Measurements from ENCODE around the gene NHERF2.
A peak's percentile ranks its signal among the peaks of the same experiment; 100 is the strongest.
"Not testable (repeated sequence)": the region's sequence is repeated elsewhere in the genome, so short reads cannot be mapped to it uniquely, and the experiment has no call there.

The NHERF2 gene

DNA sequence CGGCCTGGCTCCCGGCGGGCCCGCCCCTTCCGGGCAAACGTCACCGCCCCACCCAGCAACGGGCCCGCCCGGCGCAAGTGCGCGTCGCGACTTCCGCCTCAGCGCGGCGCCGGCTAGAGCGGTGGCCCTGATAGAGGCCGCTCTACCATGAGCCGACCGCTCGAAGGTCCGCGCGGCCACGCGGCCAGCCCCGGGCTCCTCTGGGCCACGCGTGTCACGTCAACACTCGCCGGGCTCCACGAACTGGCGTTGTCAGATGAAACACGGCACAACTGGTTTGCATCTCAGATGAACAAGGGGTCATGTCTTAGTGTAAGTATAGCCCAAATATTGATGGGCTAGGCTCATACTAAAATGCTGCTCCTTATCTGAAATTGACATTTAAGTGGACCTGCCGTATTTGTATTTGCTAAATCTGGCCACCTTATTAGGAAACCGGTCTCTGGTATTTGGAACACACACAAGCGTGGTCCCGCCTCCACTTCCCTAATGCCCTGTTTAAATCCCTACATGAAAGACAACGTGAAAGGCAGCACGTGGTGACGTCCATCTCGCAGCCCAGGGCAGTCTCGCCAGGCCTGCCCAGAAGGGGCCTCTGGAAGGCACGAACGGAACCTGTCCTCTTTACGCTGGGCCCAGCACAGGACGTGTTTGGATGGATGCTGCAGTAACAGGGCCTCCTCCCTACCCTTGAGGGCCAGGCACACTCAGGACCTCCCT is 16.8 kb upstream of the NHERF2 start, which contains the start of gene ZNF598:
Gene ZNF598, minus strand, starts transcription at position 31 of the 720 bp plus-strand sequence.
- DNase-seq (ENCODE audit: low read depth, low spot score) = peak; percentile 86
- in situ Hi-C loops (cut with HindIII; ENCODE audit: low sequenced_read_pairs) = no loop called here
- TF ChIP-seq, protein P1, sequence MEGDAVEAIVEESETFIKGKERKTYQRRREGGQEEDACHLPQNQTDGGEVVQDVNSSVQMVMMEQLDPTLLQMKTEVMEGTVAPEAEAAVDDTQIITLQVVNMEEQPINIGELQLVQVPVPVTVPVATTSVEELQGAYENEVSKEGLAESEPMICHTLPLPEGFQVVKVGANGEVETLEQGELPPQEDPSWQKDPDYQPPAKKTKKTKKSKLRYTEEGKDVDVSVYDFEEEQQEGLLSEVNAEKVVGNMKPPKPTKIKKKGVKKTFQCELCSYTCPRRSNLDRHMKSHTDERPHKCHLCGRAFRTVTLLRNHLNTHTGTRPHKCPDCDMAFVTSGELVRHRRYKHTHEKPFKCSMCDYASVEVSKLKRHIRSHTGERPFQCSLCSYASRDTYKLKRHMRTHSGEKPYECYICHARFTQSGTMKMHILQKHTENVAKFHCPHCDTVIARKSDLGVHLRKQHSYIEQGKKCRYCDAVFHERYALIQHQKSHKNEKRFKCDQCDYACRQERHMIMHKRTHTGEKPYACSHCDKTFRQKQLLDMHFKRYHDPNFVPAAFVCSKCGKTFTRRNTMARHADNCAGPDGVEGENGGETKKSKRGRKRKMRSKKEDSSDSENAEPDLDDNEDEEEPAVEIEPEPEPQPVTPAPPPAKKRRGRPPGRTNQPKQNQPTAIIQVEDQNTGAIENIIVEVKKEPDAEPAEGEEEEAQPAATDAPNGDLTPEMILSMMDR (IDR thresholded peaks at IDR 0.05; ENCODE audit: low read depth, low read length) = no peak
- H3K4me3 ChIP-seq (ENCODE audit: low read depth, low read length) = peak within 1 kb of the TSS; percentile 76

DNA sequence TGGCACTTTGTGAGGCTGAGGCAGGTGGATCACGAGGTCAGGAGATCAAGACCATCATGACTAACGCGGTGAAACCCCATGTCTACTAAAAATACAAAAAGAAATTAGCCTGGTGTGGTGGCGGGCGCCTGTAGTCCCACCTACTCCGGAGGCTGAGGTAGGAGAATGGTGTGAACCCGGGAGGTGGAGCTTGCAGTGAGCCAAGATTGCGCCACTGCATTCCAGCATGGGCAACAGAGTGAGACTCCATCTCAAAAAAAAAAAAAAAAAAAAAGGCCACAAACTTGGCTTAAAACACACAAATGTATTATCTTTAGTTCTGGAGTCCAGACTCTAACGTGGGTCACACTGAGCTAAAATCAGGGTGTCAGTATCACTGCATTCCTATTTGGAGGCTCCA is 15.0 kb upstream of the NHERF2 start:
- H3K4me3 ChIP-seq (ENCODE audit: low read depth, low read length); in situ Hi-C loops (cut with HindIII; ENCODE audit: low sequenced_read_pairs); DNase-seq (ENCODE audit: low read depth, low spot score): not testable (repeated sequence)

DNA sequence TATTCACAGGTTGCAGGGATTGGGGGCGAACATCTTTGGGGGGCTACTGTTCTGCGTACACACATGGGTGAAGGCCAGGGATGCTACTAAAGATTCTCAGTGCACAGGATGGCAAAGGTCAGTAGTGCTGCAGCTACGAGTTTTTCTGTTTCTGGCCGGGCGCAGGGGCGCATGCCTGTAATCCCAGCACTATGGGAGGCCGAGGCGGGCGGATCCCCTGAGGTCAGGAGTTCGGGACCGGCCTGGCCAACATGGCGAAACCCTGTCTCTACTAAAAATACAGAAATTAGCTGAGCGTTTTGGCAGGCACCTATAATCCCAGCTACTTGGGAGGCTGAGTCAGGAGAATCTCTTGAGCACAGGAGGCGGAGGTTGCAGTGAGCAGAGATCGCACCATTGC is 13.2 kb upstream of the NHERF2 start:
- in situ Hi-C loops (cut with HindIII; ENCODE audit: low sequenced_read_pairs) = no loop called here
- TF ChIP-seq, protein P1 (IDR thresholded peaks at IDR 0.05; ENCODE audit: low read depth, low read length) = no peak
- H3K4me3 ChIP-seq (ENCODE audit: low read depth, low read length) = no peak overlapping the region
- no peak for DNase-seq (ENCODE audit: low read depth, low spot score)

DNA sequence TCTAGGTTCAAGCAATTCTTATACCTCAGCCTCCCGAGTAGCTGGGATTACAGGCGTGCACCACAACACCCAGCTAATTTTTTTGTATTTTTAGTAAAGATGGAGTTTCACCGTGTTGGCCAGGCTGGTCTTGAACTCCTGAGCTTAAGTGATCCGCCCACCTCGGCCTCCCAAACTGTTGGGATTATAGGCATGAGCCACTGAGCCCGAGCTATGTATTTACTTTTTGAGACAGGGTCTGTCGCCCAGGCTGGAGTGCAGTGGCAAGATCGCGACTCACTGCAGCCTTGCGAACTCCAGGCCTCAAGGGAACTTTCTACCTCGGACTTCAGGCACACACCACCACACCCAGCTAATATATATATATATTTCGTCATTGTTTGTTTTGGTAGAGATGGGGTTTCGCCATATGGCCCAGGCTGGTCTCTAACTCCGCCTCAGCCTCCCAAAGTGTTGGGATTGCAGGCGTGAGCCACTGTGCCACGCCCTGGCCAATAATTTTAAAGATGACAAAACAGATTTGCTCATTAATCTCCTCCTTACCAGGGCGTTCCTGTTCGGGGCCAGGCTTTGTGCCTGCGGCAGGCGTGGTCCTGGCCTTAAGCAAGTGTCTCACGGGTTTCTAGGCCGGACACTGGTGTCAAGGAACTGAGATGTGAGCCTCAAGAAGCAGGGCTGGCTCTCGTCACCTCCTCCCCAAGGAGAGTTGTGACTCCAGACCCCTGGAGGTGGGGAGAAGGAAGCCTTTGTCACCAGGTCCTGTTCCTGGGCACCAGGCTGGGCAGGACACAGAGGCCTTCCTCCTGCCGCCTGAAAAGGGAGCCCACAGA is 11.4 kb upstream of the NHERF2 start:
- H3K4me3 ChIP-seq (ENCODE audit: low read depth, low read length) = no peak overlapping the region
- in situ Hi-C loops (cut with HindIII; ENCODE audit: low sequenced_read_pairs) = no loop called here
- TF ChIP-seq, protein P1 (IDR thresholded peaks at IDR 0.05; ENCODE audit: low read depth, low read length) = no peak
- no peak for DNase-seq (ENCODE audit: low read depth, low spot score)

DNA sequence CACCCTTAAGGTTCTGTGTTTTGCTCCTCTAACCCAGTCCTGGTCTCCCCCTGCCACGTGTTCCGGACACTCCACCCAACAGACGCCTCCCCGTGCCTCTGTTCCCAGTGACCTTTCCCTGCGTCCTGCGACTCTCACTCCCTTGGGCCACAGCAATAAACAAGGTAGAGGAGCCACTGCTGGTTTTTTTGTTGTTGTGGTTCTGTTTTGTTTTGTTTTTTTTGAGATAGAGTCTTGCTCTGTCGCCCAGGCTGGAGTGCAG is 10.8 kb upstream of the NHERF2 start:
- DNase-seq (ENCODE audit: low read depth, low spot score) = no peak
- H3K4me3 ChIP-seq (ENCODE audit: low read depth, low read length) = no peak overlapping the region
- in situ Hi-C loops (cut with HindIII; ENCODE audit: low sequenced_read_pairs) = no loop called here
- TF ChIP-seq, protein P1 (IDR thresholded peaks at IDR 0.05; ENCODE audit: low read depth, low read length) = no peak

- DNase-seq (ENCODE audit: low read depth, low spot score) = no peak
- TF ChIP-seq, protein P1 (IDR thresholded peaks at IDR 0.05; ENCODE audit: low read depth, low read length) = peak; percentile 62
- in situ Hi-C loops (cut with HindIII; ENCODE audit: low sequenced_read_pairs) = no loop called here
- no peak overlapping the region for H3K4me3 ChIP-seq (ENCODE audit: low read depth, low read length)
These were observed 10.2 kb upstream of the NHERF2 start for GRCh38 chr16:2016407-2016922.

DNA sequence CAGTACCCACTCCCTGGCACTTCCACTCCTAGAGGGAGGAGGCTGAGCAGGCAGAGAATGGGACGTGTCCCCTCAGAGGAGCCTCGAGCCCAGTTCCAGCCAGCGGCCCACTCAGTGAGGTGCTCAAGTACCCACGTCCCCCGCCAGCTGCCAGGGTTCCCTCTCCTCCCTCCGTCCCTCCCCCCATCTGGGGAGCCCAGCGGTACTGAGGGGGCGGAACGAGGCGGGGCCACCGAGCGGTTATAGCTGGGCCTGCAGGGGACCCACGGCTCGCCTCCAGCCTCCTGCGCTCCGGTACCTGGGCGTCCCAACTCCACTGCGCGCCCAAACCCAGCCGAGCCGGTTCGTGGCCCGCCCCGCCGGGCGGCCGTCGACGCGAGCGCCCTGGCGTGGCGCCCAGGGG is 7.2 kb upstream of the NHERF2 start, which contains the start of gene NPW:
Gene NPW, plus strand, starts transcription at position 268 of the 403 bp plus-strand sequence.
- in situ Hi-C loops (cut with HindIII; ENCODE audit: low sequenced_read_pairs) = no loop called here
- no peak for DNase-seq (ENCODE audit: low read depth, low spot score)
- no peak within 1 kb of the TSS for H3K4me3 ChIP-seq (ENCODE audit: low read depth, low read length)
- TF ChIP-seq, protein P1 (IDR thresholded peaks at IDR 0.05; ENCODE audit: low read depth, low read length) = no peak

Data from astrocyte of the spinal cord (primary cell).